Endothelial cell of umbilical vein (primary cell): ENCODE results near the gene PUS3. TPM values are rescaled to one million over a fixed set of nuclear protein-coding genes. Genes with fewer than 3 reads are reported as not detected.

Experiments
- BruUV-seq: library from RNA; stranded (reverse); fragments of 400-500 nt; replicated peaks from 2 replicates; lab custom pipeline; 2021; lab: Mats Ljungman, UMichigan
- CTCF ChIA-PET: fragments of 300-600, 350-600 bp; sonication (Branson Sonifier 250); formaldehyde crosslinking; loops from one replicate; lab custom pipeline; 2021; ENCODE audit warnings: antibody characterized with exemption, inconsistent platforms; lab: Charles Lee
- POLR2A ChIA-PET: fragments of 300-600, 350-600 bp; sonication (Branson Sonifier 250); formaldehyde crosslinking; loops from one replicate; lab custom pipeline; 2021; ENCODE audit warnings: antibody characterized with exemption, inconsistent platforms; lab: Charles Lee
- DNase-seq: peaks from one replicate; pipeline ENCODE4 v3.0.0-alpha.2; 2011; ENCODE audit warnings: low read depth, low spot score
- FAIRE-seq: peaks from 2 replicates; lab custom pipeline; 2011; peaks lifted over from hg19 to GRCh38; lab: Jason Lieb, UNC
- H2AFZ ChIP-seq: 2 replicates; pipeline ENCODE4 v1.6.0; 2012; ENCODE audit warnings: low read depth, low read length, control low read depth, inconsistent platforms
- H3K27ac ChIP-seq: 2 replicates; pipeline ENCODE4 v1.5.1; 2011; ENCODE audit warnings: low read depth, mild to moderate bottlenecking, control low read depth, low read length, moderate library complexity; ENCODE audit not compliant: insufficient read depth
- H3K27me3 ChIP-seq, 2 experiments: 2 replicates each; pipeline versions ENCODE4 v1.6.0 to v1.6.1; 2011; ENCODE audit warnings: low read length in 2 of 2, mixed read lengths in 1 of 2; ENCODE audit not compliant: control insufficient read depth in 2 of 2, insufficient read depth in 2 of 2
- H3K36me3 ChIP-seq, 2 experiments: 2 replicates in 1 of 2; 3 replicates in 1 of 2; pipeline ENCODE4 v1.5.1; 2011; ENCODE audit warnings: low read length in 2 of 2, mild to moderate bottlenecking in 1 of 2, moderate library complexity in 1 of 2; ENCODE audit not compliant: control insufficient read depth in 2 of 2, insufficient read depth in 2 of 2; ENCODE audit errors: extremely low read depth in 1 of 2
- H3K4me1 ChIP-seq: 3 replicates; pipeline ENCODE4 v1.5.1; 2011; ENCODE audit warnings: mild to moderate bottlenecking, low read length; ENCODE audit not compliant: control insufficient read depth, insufficient read depth; ENCODE audit errors: extremely low read depth
- H3K4me2 ChIP-seq: 2 replicates; pipeline ENCODE4 v1.6.1; 2011; ENCODE audit warnings: low read length, control low read depth, mixed read lengths; ENCODE audit not compliant: insufficient read depth
- H3K4me3 ChIP-seq, 3 experiments: fragments of 200-600 bp in 1 of 3; sonication (generic), shearing (Covaris generic) in 1 of 3; replicated peaks in 1 of 3; 2 replicates each; pipeline ENCODE4 v1.5.1; 2011 to 2016; ENCODE audit warnings: control low read depth in 3 of 3, low read length in 3 of 3, mild to moderate bottlenecking in 2 of 3, inconsistent platforms in 1 of 3, low read depth in 1 of 3, moderate library complexity in 1 of 3; ENCODE audit not compliant: insufficient read depth in 1 of 3
- H3K79me2 ChIP-seq: 2 replicates; pipeline ENCODE4 v1.6.0; 2012; ENCODE audit warnings: low read length, inconsistent platforms; ENCODE audit not compliant: control insufficient read depth, insufficient read depth
- H3K9ac ChIP-seq: replicated peaks from 2 replicates; pipeline ENCODE3; 2011; ENCODE audit warnings: low read length, control low read depth; ENCODE audit not compliant: insufficient read depth; ENCODE audit errors: extremely low read depth
- H3K9me1 ChIP-seq: replicated peaks from 3 replicates; pipeline ENCODE4 v1.6.0; 2011; ENCODE audit warnings: mild to moderate bottlenecking, low read length; ENCODE audit not compliant: control insufficient read depth, insufficient read depth; ENCODE audit errors: extremely low read depth
- H3K9me3 ChIP-seq: replicated peaks from 2 replicates; pipeline ENCODE4 v1.5.1; 2012; ENCODE audit warnings: low read length, inconsistent platforms; ENCODE audit not compliant: control insufficient read depth, insufficient read depth
- H4K20me1 ChIP-seq: replicated peaks from 2 replicates; pipeline ENCODE3; 2011; ENCODE audit warnings: mild to moderate bottlenecking, low read length; ENCODE audit not compliant: control insufficient read depth, insufficient read depth; ENCODE audit errors: extremely low read depth
- EZH2 ChIP-seq: IDR thresholded peaks from 2 replicates; pipeline ENCODE4 v1.6.1; 2012; ENCODE audit warnings: borderline replicate concordance, low read depth, mild to moderate bottlenecking, moderate library complexity, low read length, inconsistent platforms; ENCODE audit not compliant: severe bottlenecking
- FOS ChIP-seq: IDR thresholded peaks from 2 replicates; pipeline ENCODE4 v1.6.1; 2011; ENCODE audit warnings: mild to moderate bottlenecking, low read length, moderate library complexity, borderline replicate concordance; ENCODE audit not compliant: insufficient read depth
- GATA2 ChIP-seq: IDR thresholded peaks from 2 replicates; pipeline ENCODE4 v1.7.0; 2011; ENCODE audit warnings: low read depth, mild to moderate bottlenecking, moderate library complexity, mixed read lengths, low read length; ENCODE audit not compliant: insufficient read length, insufficient read depth
- JUN ChIP-seq: IDR thresholded peaks from 2 replicates; pipeline ENCODE4 v1.6.1; 2011; ENCODE audit warnings: borderline replicate concordance, low read depth; ENCODE audit not compliant: insufficient read length, insufficient read depth
- MYC ChIP-seq: IDR thresholded peaks from one replicate; pipeline ENCODE4 v1.6.1; 2011; ENCODE audit warnings: mild to moderate bottlenecking, low read depth, low read length
- POLR2A ChIP-seq: IDR thresholded peaks from 2 replicates; pipeline ENCODE4 v1.6.1; 2012; ENCODE audit warnings: low read depth, mild to moderate bottlenecking, control low read depth, low read length
- POLR2AphosphoS5 ChIP-seq: IDR thresholded peaks from 2 replicates; pipeline ENCODE4 v1.6.1; 2012; ENCODE audit warnings: low read depth, mild to moderate bottlenecking, control low read depth, low read length, moderate library complexity; ENCODE audit not compliant: insufficient read depth
- dilution Hi-C: fragments of 300-500 bp; cut with MboI; formaldehyde crosslinking; loops from one replicate; pipeline ENCODE4 v1.15.0; 2019; ENCODE audit warnings: low sequenced_read_pairs; ENCODE audit not compliant: extremely low pct_ligation_motif_present
- intact Hi-C: fragments of 100-400 bp; cut with micrococcal nuclease; formaldehyde crosslinking; loops from one replicate; pipeline ENCODE4 v1.10.0; 2022
- polyA plus RNA-seq, 4 experiments: library from polyadenylated mRNA; depleted of rRNA in 3 of 4; stranded (reverse) in 3 of 4; unstranded in 1 of 4; fragments of >200 nt; gene quantifications; 2 replicates each; pipeline versions ENCODE4 v1.2.1 to v1.2.3, GENCODE V29; 2011 to 2012; ENCODE audit warnings: missing spikeins in 1 of 4
- total RNA-seq: library from RNA; stranded (reverse); gene quantifications from 2 replicates; pipeline ENCODE4 v1.2.3, GENCODE V29; 2021
- TF ChIP-seq, protein P1 (sequence below): IDR thresholded peaks from 2 replicates; pipeline ENCODE4 v1.6.1; 2011; ENCODE audit not compliant: insufficient read depth, insufficient read length
- TF ChIP-seq, protein P2 (sequence below), 2 donors: IDR thresholded peaks; 1 replicate in 1 of 2; 2 replicates in 1 of 2; pipeline ENCODE4 v1.5.1; 2011; ENCODE audit warnings: low read length in 2 of 2, mild to moderate bottlenecking in 2 of 2, moderate library complexity in 2 of 2, control low read depth in 1 of 2, inconsistent platforms in 1 of 2, low read depth in 1 of 2; ENCODE audit not compliant: insufficient read depth in 1 of 2; ENCODE audit errors: extremely low read depth in 1 of 2

The PUS3 gene
- total and polyA plus RNA-seq, 2 donors (not counting 3 experiments of a cell fraction or from before 2014, with no cell fraction given) = 5.1 to 10.3 TPM

DNA sequence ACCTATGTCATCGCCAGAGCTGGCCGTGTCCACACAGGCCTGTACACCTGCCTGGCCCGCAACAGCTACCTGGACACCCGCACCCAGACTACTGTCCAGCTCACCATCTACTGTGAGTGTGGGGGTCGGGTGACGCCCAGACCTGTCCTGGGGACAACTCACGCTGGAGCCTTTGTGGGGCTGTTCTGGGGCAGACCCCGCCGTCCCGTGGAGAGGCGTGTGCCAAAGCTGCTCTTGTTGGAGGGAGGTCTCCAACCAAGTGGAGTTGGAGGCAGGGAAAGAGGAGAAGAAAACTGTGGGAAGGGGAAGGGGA, 47.1 kb upstream of the PUS3 start:
- intact Hi-C loops (no loop called here), dilution Hi-C loops (no loop called here)
- no TSS peak for BruUV-seq
- ChIA-PET POLR2A (no interaction called here), CTCF (interaction anchor here (1.2 to 1.7 kb wide), 2 partner anchors 9 to 244 kb away, joined by 3 to 4 read pairs; no protein-coding TSS in a partner anchor)
- H3K36me3 ChIP-seq = no peaks in the 10 kb centered on the region
- no peaks in the 10 kb centered on the region for H3K27me3 ChIP-seq
- H2AFZ ChIP-seq = no peak overlapping the region
- TF ChIP-seq EZH2 (no peak), JUN (no peak), MYC (no peak), GATA2 (no peak), FOS (no peak), POLR2A (no peak), POLR2AphosphoS5 (no peak)
- TF ChIP-seq, protein P1, sequence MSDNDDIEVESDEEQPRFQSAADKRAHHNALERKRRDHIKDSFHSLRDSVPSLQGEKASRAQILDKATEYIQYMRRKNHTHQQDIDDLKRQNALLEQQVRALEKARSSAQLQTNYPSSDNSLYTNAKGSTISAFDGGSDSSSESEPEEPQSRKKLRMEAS = no peak
- TF ChIP-seq, protein P2, sequence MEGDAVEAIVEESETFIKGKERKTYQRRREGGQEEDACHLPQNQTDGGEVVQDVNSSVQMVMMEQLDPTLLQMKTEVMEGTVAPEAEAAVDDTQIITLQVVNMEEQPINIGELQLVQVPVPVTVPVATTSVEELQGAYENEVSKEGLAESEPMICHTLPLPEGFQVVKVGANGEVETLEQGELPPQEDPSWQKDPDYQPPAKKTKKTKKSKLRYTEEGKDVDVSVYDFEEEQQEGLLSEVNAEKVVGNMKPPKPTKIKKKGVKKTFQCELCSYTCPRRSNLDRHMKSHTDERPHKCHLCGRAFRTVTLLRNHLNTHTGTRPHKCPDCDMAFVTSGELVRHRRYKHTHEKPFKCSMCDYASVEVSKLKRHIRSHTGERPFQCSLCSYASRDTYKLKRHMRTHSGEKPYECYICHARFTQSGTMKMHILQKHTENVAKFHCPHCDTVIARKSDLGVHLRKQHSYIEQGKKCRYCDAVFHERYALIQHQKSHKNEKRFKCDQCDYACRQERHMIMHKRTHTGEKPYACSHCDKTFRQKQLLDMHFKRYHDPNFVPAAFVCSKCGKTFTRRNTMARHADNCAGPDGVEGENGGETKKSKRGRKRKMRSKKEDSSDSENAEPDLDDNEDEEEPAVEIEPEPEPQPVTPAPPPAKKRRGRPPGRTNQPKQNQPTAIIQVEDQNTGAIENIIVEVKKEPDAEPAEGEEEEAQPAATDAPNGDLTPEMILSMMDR (IDR thresholded peaks at IDR 0.05; ENCODE audit: extremely low read depth in 1 of 2, insufficient read depth in 1 of 2, low read depth in 1 of 2, low read length in 2 of 2) = no peak
- DNase-seq = no peak
- H3K9me1 ChIP-seq = no peaks in the 10 kb centered on the region
- no peaks in the 10 kb centered on the region for H3K4me1 ChIP-seq
- no peaks in the 10 kb centered on the region for H3K79me2 ChIP-seq
- FAIRE-seq = no peak
- H3K9ac ChIP-seq = no peak overlapping the region
- no peak overlapping the region for H3K4me3 ChIP-seq
- H3K9me3 ChIP-seq = no peaks in the 10 kb centered on the region
- no peaks in the 10 kb centered on the region for H4K20me1 ChIP-seq
- no peak overlapping the region for H3K27ac ChIP-seq
- no peak overlapping the region for H3K4me2 ChIP-seq
